Renal cortex interstitium (tissue), 11 donors: ENCODE data around the gene ACTL7B. TPM values are rescaled to one million over a fixed set of nuclear protein-coding genes. Genes with fewer than 3 reads are reported as not detected.

ENCODE experiments used
- DNase-seq, 11 donors: peaks; one replicate each; pipeline ENCODE4 v3.0.0-alpha.2; 2013; ENCODE audit warnings: low read depth in 9 of 11, low spot score in 4 of 11; ENCODE audit errors: extremely low read depth in 1 of 11
- polyA plus RNA-seq, 3 donors: library from polyadenylated mRNA; unstranded; fragments of 120-200 nt; gene quantifications; one replicate each; pipeline ENCODE4 v1.2.1, GENCODE V29; 2013; ENCODE audit not compliant: insufficient read length in 3 of 3

The ACTL7B gene
- polyA plus RNA-seq, 3 donors: not detected

- no peak for DNase-seq
Measured at GRCh38 chr9:108876425-108876824, 20.6 kb upstream of the ACTL7B start.

- DNase-seq: no peak
Measured at GRCh38 chr9:108874058-108874788, 18.4 kb upstream of the ACTL7B start.

- DNase-seq: no peak
Measured at GRCh38 chr9:108869092-108869725, 13.4 kb upstream of the ACTL7B start.

GRCh38 chr9:108867829-108868228 lies 12.0 kb upstream of the ACTL7B start:
- no peak for DNase-seq

GRCh38 chr9:108867116-108867515 lies 11.3 kb upstream of the ACTL7B start:
- DNase-seq: no peak

GRCh38 chr9:108866001-108866420 lies 10.2 kb upstream of the ACTL7B start:
- no peak for DNase-seq

- no peak for DNase-seq
Measured at GRCh38 chr9:108865037-108865436, 9.3 kb upstream of the ACTL7B start.

GRCh38 chr9:108864446-108864845 lies 8.7 kb upstream of the ACTL7B start:
- DNase-seq: no peak

- DNase-seq: no peak
Measured at GRCh38 chr9:108863891-108864290, 8.1 kb upstream of the ACTL7B start.

- DNase-seq: no peak
Measured at GRCh38 chr9:108861997-108862396, 6.2 kb upstream of the ACTL7B start, which contains the start of gene ACTL7A. Gene ACTL7A (plus strand): TSS chr9:108862266. CDS start chr9:108862323, 57 bp downstream.

GRCh38 chr9:108861464-108861863 lies 5.7 kb upstream of the ACTL7B start:
- DNase-seq: no peak

GRCh38 chr9:108860764-108861163 lies 5.0 kb upstream of the ACTL7B start:
- DNase-seq: no peak

- no peak for DNase-seq
Measured at GRCh38 chr9:108860354-108860753, 4.6 kb upstream of the ACTL7B start.

- DNase-seq: no peak
Measured at GRCh38 chr9:108859459-108860114, 3.8 kb upstream of the ACTL7B start.

- DNase-seq: no peak
Measured at GRCh38 chr9:108857572-108857971, 1.8 kb upstream of the ACTL7B start.

- DNase-seq: no peak
Measured at GRCh38 chr9:108855529-108855886, 278 bp downstream of the ACTL7B start.

GRCh38 chr9:108854641-108855528 lies 901 bp downstream of the ACTL7B start:
- DNase-seq: no peak

GRCh38 chr9:108854094-108854493 lies 1.7 kb downstream of the ACTL7B start:
- DNase-seq: no peak

- peak in 5 of 11 donors; percentile 4 to 22 (median 9) for DNase-seq
Measured at GRCh38 chr9:108852079-108852478, 3.7 kb downstream of the ACTL7B start.
